Heart right ventricle (tissue), 16 donors: ENCODE measurements around the gene SFMBT2. TPM values are rescaled to one million over a fixed set of nuclear protein-coding genes. Genes with fewer than 3 reads are reported as not detected.

Experiments
- ATAC-seq, 8 donors: fragments of 200-7000 bp; cut with Tn5 transposase; one replicate each; pipeline ENCODE4 v1.9.1; 2020; ENCODE audit warnings: mild to moderate bottlenecking in 8 of 8, moderate library complexity in 8 of 8, moderate number of reproducible peaks in 1 of 8
- DNase-seq, 2 donors: peaks; one replicate each; pipeline ENCODE4 v3.0.0-alpha.2; 2020
- H3K27ac ChIP-seq, 10 donors: fragments of 200-600 bp; sonication (generic) in 2 of 10; one replicate each; pipeline versions ENCODE4 v1.5.0 to v1.8.0; 2020 to 2022; ENCODE audit warnings: mild to moderate bottlenecking in 3 of 10
- H3K27me3 ChIP-seq, 7 donors: fragments of 200-600 bp; one replicate each; pipeline ENCODE4 v1.8.0; 2021 to 2022; ENCODE audit warnings: mild to moderate bottlenecking in 2 of 7
- H3K36me3 ChIP-seq, 9 donors: fragments of 200-600 bp; sonication (generic) in 1 of 9; one replicate each; pipeline versions ENCODE4 v1.5.0 to v1.8.0; 2020 to 2022; ENCODE audit warnings: mild to moderate bottlenecking in 2 of 9
- H3K4me1 ChIP-seq, 9 donors: fragments of 200-600 bp; sonication (generic) in 1 of 9; one replicate each; pipeline versions ENCODE4 v1.5.0 to v1.8.0; 2020 to 2022; ENCODE audit warnings: mild to moderate bottlenecking in 4 of 9
- H3K4me3 ChIP-seq, 10 donors: fragments of 200-600 bp; sonication (generic) in 2 of 10; one replicate each; pipeline versions ENCODE4 v1.5.0 to v1.8.0; 2020 to 2022; ENCODE audit warnings: mild to moderate bottlenecking in 7 of 10, moderate library complexity in 2 of 10
- H3K9me3 ChIP-seq, 11 donors: fragments of 200-600 bp in 10 of 11; sonication (generic) in 2 of 11; one replicate each; pipeline versions ENCODE4 v1.5.0 to v1.8.0; 2013 to 2022; ENCODE audit warnings: mild to moderate bottlenecking in 2 of 11, control low read depth in 1 of 11, moderate library complexity in 1 of 11
- whole genome bisulfite sequencing, 2 donors: extraction: QIAGEN DNeasy Blood & Tissue Kit; methylation state at CpG; one replicate each; pipeline ENCODE4 v1.1.7; 2013; ENCODE audit warnings: inconsistent platforms in 1 of 2; 5-methylcytosine and 5-hydroxymethylcytosine counted together
- intact Hi-C, 10 donors: fragments of 100-400 bp; cut with DNase I; formaldehyde crosslinking; loops; one replicate each; pipeline versions ENCODE4 v1.11.1 to v1.14.2; 2022
- polyA plus RNA-seq, 2 donors: library from polyadenylated mRNA; stranded (reverse); fragments of 200-250 nt; gene quantifications; one replicate each; pipeline ENCODE4 v1.2.3, GENCODE V29; 2013
- total RNA-seq, 10 donors: library from RNA; stranded (reverse); fragmentation: NEBNext Ultra II Directional in 3 of 10; extraction: Animal tissue kit (Norgen Biotek cat#: 25700) in 3 of 10; gene quantifications; one replicate each; pipeline versions ENCODE4 v1.2.1 to v1.2.4, GENCODE V29; 2021 to 2023
- TF ChIP-seq, protein P1 (sequence below), 9 donors: fragments of 200-600 bp; sonication (generic) in 2 of 9; IDR thresholded peaks; one replicate each; pipeline versions ENCODE4 v1.5.0 to v1.8.0; 2021 to 2022; ENCODE audit warnings: antibody characterized with exemption in 9 of 9, mild to moderate bottlenecking in 5 of 9, moderate library complexity in 1 of 9
- donor health status: Arrhythmogenic right ventricular cardiomyopathy.
- donor health status: ischemic (EF 13 %, LVEDD 7.1; RV severe dilation, severe dysfunction).
- donor health status: healthy with polysubstance abuse.
- donor health status: DM: no; HTN: yes; CAD: no.
- donor health status: DM: no; HTN: no; CAD: no.
- donor health status: ischemic (EF 25% LVEDD 6.9; RV normal size, moderate dysfunction).
- donor health status: ischemic (EF 25% LVEDD 5.7; RV mildly dilated, moderate dysfunction).
- donor health status: healthy.
- donor health status: DM: yes; HTN: yes; CAD: no.
- donor health status: Ischemic cardiomyopathy.
- donor health status: ischemic (EF 35%, LVEDD 5.7; RV mildly dilated, moderate dysfunction).
- donor health status: nonischemic (EF 11% LVEDD 7.7; RV severe dilation, severe dysfunction).
- donor health status: DM: yes; HTN: yes; CAD: no.
- donor health status: PGD.
- donor health status: ischemic (EF 29% LVEDD 5.4; RV normal size, mild dysfunction).
- donor health status: nonischemic (EF 23%, LVEDD 6.1; RV moderate dilation, normal function).

Gene SFMBT2
- total and polyA plus RNA-seq, 12 donors: 4.1 to 14.2 (median 10.0) TPM

DNA sequence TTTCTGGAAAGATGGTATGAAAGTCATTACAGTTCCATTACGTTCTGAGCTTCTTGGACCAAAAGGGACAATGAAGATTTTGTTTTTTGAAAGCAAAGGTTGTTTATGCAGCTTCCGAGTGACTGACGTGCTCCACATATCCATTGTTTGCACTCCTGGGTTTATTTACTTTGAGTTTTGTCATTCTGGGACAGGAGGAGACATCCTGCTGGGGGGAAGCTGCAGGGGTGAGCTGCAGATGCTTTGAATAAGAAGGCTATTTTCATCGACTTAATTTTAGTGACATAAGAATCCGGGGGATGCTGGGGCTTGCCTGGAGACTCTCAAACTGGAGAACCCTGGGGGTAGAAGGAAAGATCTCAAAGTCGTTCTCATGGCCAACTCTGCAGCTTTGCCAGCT lies 12.7 kb upstream of the SFMBT2 start:
- H3K4me3 ChIP-seq: no peak overlapping the region
- intact Hi-C loops: loop anchor here in 1 of 10 donors (10.0 kb wide), 1 partner anchor 739 kb away; no protein-coding TSS in a partner anchor
- H3K27ac ChIP-seq: no peak overlapping the region
- H3K36me3 ChIP-seq: no peaks in the 10 kb centered on the region
- H3K9me3 ChIP-seq: no peaks in the 10 kb centered on the region
- H3K4me1 ChIP-seq: no peaks in the 10 kb centered on the region
- DNase-seq: no peak
- peaks cover 0 to 47% (median 12%) of the 10 kb centered on the region in 7 donors for H3K27me3 ChIP-seq
- 14 to 17% methylated on average over 6 of the region's 6 CpGs for WGBS, 2 donors
- TF ChIP-seq, protein P1, sequence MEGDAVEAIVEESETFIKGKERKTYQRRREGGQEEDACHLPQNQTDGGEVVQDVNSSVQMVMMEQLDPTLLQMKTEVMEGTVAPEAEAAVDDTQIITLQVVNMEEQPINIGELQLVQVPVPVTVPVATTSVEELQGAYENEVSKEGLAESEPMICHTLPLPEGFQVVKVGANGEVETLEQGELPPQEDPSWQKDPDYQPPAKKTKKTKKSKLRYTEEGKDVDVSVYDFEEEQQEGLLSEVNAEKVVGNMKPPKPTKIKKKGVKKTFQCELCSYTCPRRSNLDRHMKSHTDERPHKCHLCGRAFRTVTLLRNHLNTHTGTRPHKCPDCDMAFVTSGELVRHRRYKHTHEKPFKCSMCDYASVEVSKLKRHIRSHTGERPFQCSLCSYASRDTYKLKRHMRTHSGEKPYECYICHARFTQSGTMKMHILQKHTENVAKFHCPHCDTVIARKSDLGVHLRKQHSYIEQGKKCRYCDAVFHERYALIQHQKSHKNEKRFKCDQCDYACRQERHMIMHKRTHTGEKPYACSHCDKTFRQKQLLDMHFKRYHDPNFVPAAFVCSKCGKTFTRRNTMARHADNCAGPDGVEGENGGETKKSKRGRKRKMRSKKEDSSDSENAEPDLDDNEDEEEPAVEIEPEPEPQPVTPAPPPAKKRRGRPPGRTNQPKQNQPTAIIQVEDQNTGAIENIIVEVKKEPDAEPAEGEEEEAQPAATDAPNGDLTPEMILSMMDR (IDR thresholded peaks at IDR 0.05): no peak
- no peak for ATAC-seq

DNA sequence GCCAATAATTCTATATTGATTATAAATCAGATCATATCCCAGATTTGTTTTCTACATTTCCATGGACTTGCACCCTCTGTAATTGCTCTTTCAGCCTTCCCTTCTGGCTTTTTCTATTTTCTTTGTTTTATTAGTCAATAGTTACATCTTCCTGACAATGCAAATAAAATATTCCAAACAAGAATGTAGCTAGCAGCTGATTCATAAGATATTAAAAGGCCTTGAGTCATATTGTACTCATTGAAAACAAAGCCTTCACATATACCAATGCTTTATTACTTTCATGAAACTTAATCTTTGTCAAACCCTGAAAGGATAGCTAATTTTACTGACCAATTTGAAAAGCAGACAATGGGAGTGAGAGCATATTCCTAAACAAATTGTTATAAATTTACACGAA lies 10.7 kb upstream of the SFMBT2 start:
- intact Hi-C loops: loop anchor here in 1 of 10 donors (10.0 kb wide), 1 partner anchor 737 kb away; no protein-coding TSS in a partner anchor
- H3K36me3 ChIP-seq: no peaks in the 10 kb centered on the region
- ATAC-seq (no peak), DNase-seq (no peak)
- TF ChIP-seq, protein P1 (IDR thresholded peaks at IDR 0.05): no peak
- H3K9me3 ChIP-seq: no peaks in the 10 kb centered on the region
- peaks cover 0 to 3% (median 0%) of the 10 kb centered on the region in 9 donors for H3K4me1 ChIP-seq
- H3K4me3 ChIP-seq: no peak overlapping the region
- H3K27me3 ChIP-seq: peaks cover 0 to 44% (median 12%) of the 10 kb centered on the region in 7 donors
- no peak overlapping the region for H3K27ac ChIP-seq
- 86 to 93% methylated on average over 1 of the region's 1 CpG for WGBS, 2 donors

DNA sequence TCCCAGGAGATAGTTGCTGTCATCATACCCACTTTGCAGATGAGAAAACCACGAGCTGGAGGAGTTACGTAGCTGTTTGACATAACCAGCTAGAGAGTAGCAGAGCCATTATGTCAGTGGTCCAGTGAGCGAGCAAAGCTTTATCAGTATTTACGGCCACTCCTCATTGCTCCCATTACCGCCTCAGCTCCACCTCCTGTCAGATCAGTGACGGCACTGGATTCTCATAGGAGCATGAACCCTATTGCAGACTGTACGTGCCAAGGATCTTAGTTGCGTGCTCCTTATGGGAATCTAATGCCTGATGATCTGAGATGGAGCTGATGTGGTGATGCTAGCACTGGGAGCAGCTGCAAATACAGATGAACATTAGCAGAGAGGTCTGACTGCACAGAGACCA lies 9.2 kb upstream of the SFMBT2 start:
- no peaks in the 10 kb centered on the region for H3K9me3 ChIP-seq
- DNase-seq: no peak
- intact Hi-C loops: loop anchor here in 9 of 10 donors (5.0 to 10.0 kb wide), 10 partner anchors 298 to 755 kb away; no protein-coding TSS in a partner anchor
- no peak overlapping the region for H3K27ac ChIP-seq
- peaks cover 0 to 36% (median 12%) of the 10 kb centered on the region in 7 donors for H3K27me3 ChIP-seq
- peaks cover 0 to 3% (median 0%) of the 10 kb centered on the region in 9 donors for H3K4me1 ChIP-seq
- ATAC-seq: no peak
- TF ChIP-seq, protein P1 (IDR thresholded peaks at IDR 0.05): no peak
- H3K4me3 ChIP-seq: no peak overlapping the region
- H3K36me3 ChIP-seq: no peaks in the 10 kb centered on the region
- 83 to 84% methylated on average over 8 of the region's 8 CpGs for WGBS, 2 donors

DNA sequence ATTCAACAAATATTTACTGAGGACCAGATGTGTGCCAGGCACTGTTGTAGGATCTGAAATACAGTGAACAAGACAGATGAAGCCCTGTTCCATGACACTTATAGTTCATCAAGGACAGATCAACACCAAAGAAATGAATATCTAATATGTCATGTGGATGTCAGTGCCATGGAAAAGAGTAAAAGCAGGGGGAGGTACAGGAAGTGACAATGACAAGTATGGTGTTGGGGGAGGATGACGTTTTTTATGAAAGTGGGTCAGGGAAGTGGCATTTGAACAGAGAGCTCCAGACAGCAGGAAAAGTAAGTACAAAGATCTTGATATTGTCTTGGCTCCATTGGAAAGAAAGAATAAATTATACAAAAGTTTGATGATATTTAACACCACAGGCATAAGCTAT lies 7.0 kb upstream of the SFMBT2 start:
- intact Hi-C loops: loop anchor here in 9 of 10 donors (2.0 to 10.0 kb wide), 10 partner anchors 296 to 753 kb away; no protein-coding TSS in a partner anchor
- H3K4me1 ChIP-seq: peaks cover 0 to 8% (median 2%) of the 10 kb centered on the region in 9 donors
- WGBS, 2 donors: 25 to 26% methylated on average over 1 of the region's 1 CpG
- no peak overlapping the region for H3K4me3 ChIP-seq
- peaks cover 0 to 20% (median 18%) of the 10 kb centered on the region in 7 donors for H3K27me3 ChIP-seq
- TF ChIP-seq, protein P1 (IDR thresholded peaks at IDR 0.05): no peak
- no peaks in the 10 kb centered on the region for H3K36me3 ChIP-seq
- ATAC-seq (no peak), DNase-seq (no peak)
- H3K27ac ChIP-seq: no peak overlapping the region
- no peaks in the 10 kb centered on the region for H3K9me3 ChIP-seq
